GM18498 (cell line): ENCODE measurements around the gene LEFTY1.

ENCODE experiments used
- ATAC-seq: cut with Tn5 transposase; IDR thresholded peaks from one replicate; pipeline ENCODE4 v1.9.1; 2021; ENCODE audit warnings: mild to moderate bottlenecking, moderate library complexity; ENCODE audit not compliant: unreplicated experiment

Gene LEFTY1

DNA sequence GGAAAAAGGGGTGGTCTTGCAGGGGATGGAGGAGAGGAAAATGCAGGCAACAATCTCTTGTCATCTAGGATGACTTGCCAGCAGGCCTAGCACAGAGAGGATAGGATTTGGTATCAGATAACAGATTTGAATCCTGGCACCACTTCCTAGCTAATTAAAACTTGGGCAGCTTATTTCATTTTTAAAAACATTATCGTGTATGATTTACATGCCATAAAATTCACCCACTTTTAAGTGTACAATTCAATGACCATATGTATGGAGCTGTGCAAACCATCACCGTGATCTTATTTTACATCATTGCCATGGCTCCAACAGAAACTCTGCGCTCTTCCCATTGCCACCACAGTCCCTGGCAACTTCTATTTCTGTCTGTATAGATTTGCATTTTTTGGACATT lies 28.2 kb upstream of the LEFTY1 start:
- no peak for ATAC-seq

DNA sequence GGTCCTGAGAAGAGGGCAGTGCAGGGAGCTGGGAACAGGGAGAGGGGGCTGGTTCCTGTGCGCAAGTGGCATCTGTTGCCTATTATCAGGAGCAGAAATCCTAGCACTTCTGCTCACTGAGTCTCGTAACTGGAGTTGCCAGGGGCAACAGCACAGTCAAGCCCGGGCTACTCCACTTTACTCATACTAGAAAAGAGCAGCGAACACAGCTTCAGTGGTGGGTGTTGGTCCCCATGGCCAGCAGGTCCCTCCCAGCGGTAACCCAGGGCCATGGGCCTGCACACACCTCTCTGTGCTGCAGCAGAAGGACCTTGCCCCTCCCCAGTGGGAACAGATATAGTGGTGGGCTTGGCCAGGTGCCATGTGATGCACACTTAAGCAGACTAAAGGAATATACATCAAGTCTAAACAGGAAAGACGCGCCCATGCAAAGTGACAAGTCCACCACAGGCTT lies 26.6 kb upstream of the LEFTY1 start:
- ATAC-seq: no peak

DNA sequence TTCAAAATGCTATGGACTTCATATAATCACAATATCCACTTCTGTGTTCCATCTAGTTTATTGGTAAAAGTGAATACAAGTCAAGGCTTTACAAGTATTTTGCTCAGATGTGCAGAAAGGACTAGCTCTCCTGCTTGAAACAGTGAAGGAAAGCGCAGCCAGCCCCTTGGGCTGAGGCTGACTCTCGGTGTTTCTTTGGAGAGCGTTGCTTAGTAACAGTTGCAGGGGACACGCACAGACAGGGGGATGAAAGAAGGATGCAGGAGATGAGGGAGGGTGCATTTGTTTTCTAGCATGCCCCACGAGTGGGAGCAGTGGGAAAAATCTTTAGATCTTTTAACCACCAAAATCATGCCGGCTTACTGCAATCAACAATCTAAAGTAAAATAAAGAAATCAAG lies 26.0 kb upstream of the LEFTY1 start:
- ATAC-seq: no peak

DNA sequence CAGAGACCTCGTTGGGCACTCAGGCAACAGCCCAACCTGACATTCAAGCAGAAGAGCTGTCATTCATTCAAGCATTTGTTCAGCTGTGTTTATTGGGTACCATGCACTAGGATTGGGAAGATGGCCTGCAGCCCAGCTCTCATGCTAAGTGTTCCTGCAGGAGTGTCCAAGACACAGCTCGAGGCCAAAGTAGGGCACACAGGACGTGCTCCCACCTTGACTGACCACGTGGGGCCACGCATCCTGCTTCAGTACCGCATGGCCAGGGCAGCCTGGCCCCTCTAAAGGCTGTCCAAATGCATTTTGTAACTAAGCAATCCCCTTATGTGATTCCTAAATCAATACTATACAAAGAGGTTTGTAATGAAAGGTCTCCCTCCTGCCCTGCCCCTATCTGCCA lies 25.4 kb upstream of the LEFTY1 start:
- no peak for ATAC-seq

DNA sequence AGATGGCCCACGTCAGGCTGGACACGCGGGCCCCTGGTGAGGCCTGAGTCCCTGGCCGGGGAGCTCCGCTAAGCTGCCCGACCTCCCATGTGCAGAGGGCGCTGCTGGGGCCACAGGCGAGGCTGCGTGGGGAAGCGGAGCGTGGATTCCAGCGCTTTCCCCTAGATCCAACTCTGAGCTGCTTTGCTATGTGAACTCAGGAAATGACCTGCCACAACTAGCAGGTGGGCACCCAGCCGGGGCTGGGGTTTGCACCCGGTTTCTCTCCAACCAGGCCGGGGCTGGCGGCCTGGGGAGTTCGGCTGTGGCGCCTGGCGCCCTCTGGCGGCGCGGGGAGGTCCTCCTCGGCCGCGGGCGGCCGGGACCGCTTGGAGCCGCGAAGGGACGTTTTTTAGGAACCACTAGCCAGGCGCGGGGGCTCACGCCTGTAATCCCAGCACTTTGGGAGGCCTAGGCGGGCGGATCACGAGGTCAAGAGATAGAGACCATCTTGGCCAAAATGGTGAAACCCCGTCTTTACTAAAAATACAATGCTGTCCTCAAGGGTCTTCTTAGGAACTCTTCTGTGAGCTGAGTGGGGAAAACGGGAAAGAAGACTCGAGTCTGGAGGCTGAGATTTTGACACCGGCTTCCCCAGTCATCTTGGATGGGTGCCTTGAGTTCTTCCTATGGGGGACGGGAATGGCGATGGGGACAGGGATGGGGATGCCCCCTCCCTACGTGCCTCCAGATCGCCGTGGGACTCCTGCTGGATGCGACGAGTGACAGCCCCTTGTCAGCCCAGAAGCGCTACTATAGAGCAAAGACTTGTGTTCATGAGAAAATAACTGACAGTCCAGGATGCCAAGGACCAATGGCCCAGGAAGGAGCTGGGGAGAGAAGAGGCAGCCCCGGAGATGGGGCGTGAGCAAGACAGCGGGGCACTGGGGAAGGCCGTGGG lies 22.5 kb upstream of the LEFTY1 start:
- peak; percentile 83 for ATAC-seq

DNA sequence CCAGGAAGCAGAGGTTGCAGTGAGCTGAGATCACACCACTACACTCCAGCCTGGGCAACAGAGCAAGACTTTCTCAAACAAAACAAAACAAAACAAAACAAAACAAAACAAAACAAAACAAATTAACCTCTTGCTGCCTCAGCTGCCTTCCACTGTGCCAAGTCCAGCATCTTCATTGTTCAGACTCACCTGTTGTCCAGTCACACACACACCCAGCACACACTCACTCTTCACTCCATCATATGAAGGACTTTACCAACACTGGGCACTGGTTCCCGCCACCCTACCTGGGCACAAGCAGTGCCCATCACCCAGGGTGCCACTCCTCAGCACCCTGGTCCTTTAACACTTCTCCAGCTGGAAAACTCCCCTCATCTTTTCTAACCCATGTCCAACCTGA lies 20.5 kb upstream of the LEFTY1 start:
- no peak for ATAC-seq

DNA sequence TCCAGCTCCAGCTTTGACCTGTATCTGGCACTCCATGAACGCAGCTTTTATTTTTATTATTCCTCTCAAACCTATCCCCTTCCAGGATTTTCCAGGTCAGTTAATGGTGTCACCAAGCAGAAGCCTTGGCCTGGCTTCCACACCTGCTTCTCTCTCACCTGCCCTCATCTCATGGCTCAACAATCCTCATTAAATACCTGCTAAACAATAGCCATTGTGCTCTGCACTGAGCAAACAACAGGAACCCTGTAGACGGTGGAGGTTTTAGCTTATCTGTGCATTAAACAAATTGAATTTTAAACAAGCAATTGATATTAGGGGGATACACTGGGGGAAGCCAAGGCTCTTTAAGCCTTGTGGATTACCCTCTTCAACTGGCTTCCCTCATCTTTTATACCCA lies 19.8 kb upstream of the LEFTY1 start:
- ATAC-seq: no peak

DNA sequence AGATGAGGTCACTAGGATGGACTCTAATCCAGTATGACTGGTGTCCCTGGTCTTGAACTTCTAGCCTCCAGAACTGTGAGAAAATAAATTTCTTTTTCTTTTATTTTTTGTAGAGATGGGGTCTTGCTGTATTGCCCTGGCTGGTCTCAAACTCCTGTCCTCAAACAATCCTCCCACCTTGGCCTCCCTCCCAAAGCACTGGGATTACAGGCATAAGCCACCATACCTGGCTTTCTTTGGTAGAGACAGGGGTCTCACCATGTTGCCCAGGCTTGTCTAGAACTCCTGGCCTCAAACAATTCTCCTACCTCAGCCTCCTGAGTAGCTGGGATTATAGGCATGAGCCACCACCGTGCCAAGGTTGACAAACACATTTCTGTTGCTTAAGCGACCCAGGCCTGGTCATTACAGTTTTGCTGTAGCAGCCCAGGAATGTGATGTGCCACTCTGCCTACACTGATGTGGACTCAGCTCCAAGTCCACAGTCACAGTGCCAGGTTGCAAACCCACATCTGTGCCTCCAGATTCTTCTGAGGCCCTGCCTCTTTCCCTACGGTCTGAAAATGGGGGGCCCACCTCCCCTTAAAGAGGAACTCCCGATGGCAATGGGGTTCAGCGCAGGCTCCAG lies 19.2 kb upstream of the LEFTY1 start:
- ATAC-seq: no peak

DNA sequence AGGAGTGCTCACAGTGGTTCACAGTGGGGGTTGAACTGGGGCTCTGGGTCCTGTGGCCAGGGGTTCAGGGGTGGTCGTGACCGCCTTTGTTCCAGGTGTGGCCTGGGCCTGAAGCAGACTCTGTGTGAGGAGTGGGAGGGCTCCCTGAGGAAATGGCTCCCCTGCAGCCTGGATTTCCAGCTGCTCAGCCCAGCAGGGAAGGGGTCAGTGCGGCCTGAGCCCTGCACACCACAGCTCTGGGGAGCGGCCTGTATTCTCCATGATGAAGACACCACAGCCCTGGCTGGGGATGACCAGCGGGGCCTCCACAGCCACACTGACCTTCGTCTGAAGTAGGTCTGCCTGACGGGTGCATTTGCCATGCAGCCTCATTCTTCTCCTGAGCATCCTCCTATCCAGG lies 18.4 kb upstream of the LEFTY1 start:
- no peak for ATAC-seq

DNA sequence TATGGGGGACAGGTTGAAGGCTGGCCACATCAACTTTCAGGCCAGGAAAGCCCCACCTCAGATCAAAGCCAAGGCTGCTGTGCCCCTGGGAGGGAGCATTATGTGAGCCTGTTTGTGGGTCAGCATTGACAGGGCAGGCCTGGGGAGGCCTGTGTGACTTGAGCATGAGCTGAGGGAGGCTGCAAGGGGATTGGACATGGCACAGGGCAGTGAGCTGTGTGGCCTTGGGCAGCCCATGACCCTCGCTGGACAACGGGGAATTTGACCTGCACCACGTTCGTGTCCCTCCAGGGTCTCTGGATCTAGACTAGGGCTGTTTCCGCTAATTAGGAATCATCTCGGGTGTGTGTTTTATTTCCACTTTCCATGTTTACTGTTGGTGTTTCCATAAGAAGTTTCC lies 17.5 kb upstream of the LEFTY1 start:
- no peak for ATAC-seq

DNA sequence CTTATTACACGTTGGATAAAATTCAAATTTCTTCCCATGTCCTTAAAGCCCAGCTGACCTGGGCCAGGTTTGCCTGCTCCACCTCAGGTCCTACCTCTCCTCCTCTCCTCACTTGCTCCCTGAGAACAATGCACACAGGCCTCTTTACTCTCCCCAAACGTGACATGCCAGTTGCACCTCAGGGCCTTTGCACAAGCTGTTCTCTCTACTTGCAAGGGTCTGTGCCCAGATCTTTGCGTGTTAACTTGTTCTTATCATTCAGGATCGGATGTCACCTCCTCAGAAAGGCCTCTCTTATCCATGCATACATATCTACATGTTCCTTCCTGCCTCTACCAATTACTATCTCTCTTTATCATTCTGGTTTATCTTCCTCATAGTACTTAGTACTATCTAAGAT lies 14.7 kb upstream of the LEFTY1 start:
- ATAC-seq: no peak

DNA sequence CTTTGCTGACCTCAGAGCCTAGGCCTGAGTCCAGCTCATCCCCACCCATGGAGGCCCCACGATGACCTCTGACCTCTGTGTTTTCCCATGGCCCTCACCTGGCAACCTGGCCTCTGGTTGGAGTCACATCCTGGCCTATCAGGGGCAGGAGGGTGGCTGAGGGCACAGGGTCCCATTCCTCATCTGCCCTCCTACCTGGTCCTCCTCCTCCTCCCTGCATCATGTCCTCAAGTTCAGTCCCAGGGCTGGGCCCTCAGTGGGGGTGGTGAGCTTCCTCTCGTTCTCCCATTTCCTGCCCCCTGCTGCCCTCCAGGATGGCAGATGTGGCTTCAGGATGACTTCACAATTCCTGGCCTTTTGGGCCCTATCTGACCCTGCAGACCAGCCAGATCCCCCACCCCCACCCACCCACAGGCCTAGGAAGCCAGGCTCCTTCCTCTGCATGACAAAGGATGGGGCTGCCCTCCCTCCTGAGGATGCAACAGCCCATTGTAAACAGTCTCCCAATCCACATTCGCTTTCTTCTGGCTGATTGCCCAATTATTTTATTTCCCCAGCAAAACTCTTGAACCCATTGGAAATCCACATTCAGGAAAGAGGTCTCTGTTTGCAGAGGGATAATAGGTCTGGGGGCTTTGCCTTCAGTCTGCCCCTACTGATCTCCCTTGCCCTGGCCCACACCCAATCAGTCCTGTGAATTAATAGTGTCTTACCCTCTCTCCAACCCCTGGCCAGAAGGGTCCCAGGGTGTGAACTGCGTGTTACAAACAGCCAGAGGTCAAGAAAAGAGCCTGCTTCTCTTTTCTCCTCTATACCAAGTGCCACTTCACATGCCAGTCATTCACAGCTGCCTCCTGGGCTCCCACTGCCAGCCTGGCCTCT lies 10.3 kb upstream of the LEFTY1 start:
- ATAC-seq: no peak

DNA sequence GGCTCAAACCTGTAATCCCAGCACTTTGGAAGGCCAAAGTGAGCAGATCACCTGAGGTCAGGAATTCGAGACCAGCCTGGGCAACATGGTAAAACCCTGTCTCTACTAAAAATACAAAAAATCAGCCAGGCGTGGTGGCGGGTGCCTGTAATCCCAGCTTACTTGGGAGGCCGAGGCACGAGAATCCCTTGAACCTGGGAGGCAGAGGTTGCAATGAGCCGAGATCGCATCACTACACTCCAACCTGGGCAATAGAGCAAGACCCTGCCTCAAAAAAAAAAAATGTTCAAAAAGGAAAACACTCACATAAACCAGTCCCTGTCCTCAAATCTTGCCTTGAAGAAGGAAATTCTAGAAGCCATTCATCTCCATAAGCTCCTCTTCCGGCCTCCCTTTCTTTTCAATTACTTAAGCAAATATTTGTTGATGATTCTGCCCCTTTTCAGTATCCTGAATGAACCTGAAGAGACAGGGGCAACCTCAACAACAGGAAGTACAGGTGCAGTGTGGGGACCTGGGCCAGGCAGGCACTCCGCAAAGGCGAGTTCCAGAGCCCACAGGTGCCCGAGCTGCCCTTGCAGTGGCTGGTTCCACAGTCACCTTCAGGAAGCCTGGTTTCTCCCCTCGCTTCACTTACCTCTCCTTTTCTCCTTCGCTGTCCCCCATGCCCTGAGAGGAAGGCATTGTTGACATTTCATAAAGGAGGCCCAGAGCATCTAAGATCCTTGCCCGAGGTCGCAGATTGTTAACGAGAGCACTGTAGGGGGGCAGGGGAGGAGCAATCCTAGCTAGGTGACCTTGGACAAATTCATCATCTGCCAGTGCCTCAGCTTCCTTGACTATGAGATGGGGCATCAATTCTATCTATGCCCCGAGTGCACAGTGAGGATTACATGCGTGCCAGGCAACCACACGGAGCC lies 8.9 kb upstream of the LEFTY1 start:
- ATAC-seq: no peak

DNA sequence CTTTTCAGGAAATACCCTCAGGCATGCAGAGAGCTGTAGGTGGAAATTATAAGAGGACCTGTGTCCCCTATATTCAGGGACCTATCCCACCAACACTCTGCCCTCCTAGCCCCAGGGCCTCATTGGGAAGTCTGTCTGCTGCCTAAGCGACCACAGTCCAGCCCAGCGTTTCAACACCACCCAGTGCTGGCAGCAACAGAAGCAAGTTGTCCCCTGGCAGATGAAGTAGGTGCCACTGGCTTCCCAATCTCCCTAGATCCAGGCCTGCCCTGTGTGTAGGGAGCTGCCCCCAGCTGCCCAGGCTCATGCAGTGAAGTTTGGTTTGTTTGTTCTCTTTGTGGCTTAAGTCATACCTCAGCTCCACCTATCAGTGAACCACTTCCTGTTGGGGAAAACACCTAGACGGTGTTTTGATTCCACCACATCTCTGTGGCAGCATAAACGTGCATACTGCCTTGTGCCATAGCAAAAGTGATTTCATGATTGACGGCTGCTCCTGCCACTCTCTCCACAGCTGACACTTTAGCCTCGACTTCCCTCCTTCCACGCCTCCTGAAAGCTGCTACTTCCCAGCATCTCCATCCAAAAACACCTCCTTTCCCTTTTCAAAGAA lies 8.1 kb upstream of the LEFTY1 start:
- peak; percentile 100 for ATAC-seq

DNA sequence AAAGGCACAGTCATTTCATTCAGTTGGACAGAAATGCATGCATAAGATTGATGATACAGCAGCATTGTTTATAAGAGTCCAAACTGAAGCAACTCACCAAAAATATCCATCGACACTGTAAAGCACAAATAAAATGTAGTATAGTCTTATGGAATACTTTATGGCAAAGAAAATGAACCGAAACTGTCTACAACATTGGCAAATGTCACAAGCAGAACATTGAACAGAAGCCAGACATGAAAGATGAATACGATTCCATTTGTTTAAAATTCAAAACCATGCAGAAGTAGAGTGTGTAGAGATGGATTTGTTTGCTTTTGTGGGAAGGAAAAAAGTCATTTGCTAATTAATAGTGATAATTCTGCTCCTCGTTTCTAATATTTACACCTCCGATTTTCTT lies 7.5 kb upstream of the LEFTY1 start:
- no peak for ATAC-seq

DNA sequence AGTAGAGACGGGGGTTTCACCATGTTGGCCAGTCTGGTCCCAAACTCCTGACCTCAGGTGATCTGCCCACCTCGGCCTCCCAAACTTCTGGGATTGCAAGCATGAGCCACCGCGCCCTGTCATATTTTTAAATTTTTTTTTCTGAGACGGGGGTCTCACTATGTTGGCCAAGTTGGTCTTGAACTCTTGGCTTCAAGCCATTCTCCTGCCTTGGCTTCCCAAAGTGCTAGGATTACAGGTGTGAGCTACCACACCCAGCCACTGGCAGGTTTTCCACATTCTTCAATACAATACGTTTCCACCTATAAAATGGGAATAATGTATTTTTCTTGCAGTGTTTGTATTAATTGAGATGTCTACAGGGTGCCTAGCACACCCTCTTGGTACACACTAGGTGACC lies 3.4 kb upstream of the LEFTY1 start:
- no peak for ATAC-seq

DNA sequence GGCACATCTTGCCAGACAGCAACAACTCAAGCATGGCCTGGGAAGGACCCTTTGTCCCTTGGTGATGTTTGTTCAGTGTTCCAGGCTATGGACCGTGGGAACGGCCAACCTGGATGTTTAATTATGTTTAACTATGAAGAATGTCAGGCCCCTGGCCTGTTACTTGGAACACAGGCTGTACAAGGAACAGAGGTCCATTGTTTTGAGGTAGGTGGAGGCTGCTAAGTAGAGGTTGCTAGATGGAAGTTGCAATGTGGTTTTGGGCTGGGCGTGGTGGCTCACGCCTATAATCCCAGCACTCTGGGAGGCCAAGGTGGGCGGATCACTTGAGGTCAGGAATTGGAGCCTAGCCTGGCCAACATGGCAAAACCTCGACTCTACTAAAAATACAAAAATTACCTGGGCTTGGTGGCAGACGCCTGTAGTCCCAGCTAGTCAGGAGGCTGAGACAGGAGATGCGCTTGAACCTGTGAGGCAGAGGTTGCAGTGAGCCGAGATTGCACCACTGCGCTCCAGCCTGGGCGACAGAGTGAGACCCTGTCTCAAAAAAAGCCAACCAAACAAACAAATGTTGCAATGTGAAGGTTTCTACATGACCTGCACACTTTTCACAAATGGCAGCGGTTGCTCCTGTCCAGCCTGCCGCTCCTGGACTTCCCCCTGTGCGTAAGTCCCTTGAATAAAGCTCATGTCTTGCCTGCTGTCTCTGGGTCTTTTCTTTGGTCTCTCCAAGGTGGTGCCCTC lies 2.5 kb upstream of the LEFTY1 start:
- no peak for ATAC-seq

DNA sequence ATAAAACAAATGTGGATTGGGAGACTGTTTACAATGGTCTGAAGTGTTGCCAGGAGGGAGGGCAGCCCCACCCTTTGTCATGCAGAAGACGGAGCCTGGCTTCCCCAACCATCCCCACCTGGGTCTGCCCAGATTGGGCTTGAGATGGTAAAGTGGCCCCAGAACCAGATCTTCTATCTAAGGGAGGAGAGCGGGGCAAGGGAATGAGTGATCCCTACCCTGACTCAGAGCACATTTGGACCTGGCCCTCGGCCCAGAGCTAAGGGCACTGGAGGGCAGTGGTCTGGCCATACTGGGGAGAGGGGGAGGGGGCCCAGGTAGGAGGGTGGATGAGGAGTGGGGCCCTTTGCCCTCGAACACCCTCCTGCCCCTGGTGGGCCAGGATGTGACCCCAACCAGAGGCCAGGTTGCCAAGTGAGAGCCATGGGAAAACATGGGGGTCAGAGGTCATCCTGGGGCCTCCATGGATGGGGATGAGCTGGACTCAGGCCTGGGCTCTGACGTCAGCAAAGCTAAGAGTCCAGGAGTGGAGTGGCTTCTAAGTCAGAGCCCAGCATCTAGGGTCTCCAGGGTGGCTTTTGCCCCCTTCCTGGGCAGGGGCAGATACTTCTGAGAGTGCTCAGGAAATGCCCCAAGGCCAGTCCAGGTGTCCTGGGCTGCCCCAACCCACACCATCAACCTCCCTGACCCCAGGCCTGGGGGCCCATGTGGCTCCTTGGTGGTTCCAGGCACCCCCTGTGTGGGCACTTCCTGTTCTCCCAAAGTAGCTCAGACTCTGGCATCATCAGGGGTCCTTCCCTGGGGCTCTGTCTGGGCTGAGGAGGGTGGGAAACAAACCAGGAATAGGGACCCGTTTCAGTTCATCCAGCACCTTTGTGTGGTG lies 1.6 kb upstream of the LEFTY1 start:
- no peak for ATAC-seq
